Head of caudate nucleus (tissue), 42 donors: Measurements from ENCODE around the gene TEDC2.

Experiments used
- DNase-seq, 42 donors: peaks; one replicate each; pipeline versions ENCODE4 v3.0.0 to v3.0.0-alpha.2; 2020 to 2021; ENCODE audit warnings: mixed read lengths in 7 of 42
- intact Hi-C: fragments of 100-400 bp; cut with DNase I; formaldehyde crosslinking; loops from one replicate; pipeline ENCODE4 v1.15.0; 2022

The TEDC2 gene

GRCh38 chr16:2460916-2461315 lies 1.0 kb downstream of the TEDC2 start:
- intact Hi-C loops = no loop called here
- DNase-seq = no peak

GRCh38 chr16:2462031-2462866 lies 2.3 kb downstream of the TEDC2 start:
- no peak for DNase-seq
- intact Hi-C loops = no loop called here

- no peak for DNase-seq
- intact Hi-C loops = no loop called here
Measured at GRCh38 chr16:2464333-2464732, 4.4 kb downstream of the TEDC2 start.

GRCh38 chr16:2465653-2466415 lies 5.9 kb downstream of the TEDC2 start:
- intact Hi-C loops = no loop called here
- DNase-seq = no peak

- intact Hi-C loops = no loop called here
- DNase-seq = no peak
Measured at GRCh38 chr16:2466667-2467527, 7.0 kb downstream of the TEDC2 start.

GRCh38 chr16:2467528-2468232 lies 7.8 kb downstream of the TEDC2 start:
- peak in 35 of 42 donors; percentile 42 to 84 (median 66) for DNase-seq
- intact Hi-C loops = no loop called here

GRCh38 chr16:2468233-2468724 lies 8.4 kb downstream of the TEDC2 start:
- intact Hi-C loops = no loop called here
- DNase-seq = peak in 1 of 42 donors; percentile 23

- peak in 16 of 42 donors; percentile 25 to 74 (median 50) for DNase-seq
- intact Hi-C loops = no loop called here
Measured at GRCh38 chr16:2468725-2469398, 9.0 kb downstream of the TEDC2 start.

- DNase-seq = no peak
- intact Hi-C loops = loop anchor here (10.0 kb wide), 1 partner anchor 45 kb away; the partner anchor contains the start of gene CCNF
Measured at GRCh38 chr16:2469399-2470233, 9.7 kb downstream of the TEDC2 start.

GRCh38 chr16:2470234-2470601 lies 10.3 kb downstream of the TEDC2 start:
- intact Hi-C loops = loop anchor here (10.0 kb wide), 1 partner anchor 45 kb away; the partner anchor contains the start of gene CCNF
- no peak for DNase-seq

GRCh38 chr16:2470603-2471015 lies 10.7 kb downstream of the TEDC2 start:
- intact Hi-C loops = loop anchor here (10.0 kb wide), 1 partner anchor 46 kb away; the partner anchor contains the start of gene CCNF
- DNase-seq = peak in 1 of 42 donors; percentile 26

- intact Hi-C loops = loop anchor here (10.0 kb wide), 1 partner anchor 46 kb away; the partner anchor contains the start of gene CCNF
- peak in 10 of 42 donors; percentile 23 to 69 (median 49) for DNase-seq
Measured at GRCh38 chr16:2471016-2471652, 11.2 kb downstream of the TEDC2 start, which contains the start of gene NTN3. Gene NTN3 (plus strand): TSS chr16:2471297. CDS start chr16:2471702, 405 bp downstream.

- peak in 1 of 42 donors; percentile 22 for DNase-seq
- intact Hi-C loops = loop anchor here (10.0 kb wide), 1 partner anchor 47 kb away; the partner anchor contains the start of gene CCNF
Measured at GRCh38 chr16:2471653-2472487, 12.0 kb downstream of the TEDC2 start.

GRCh38 chr16:2472488-2472864 lies 12.6 kb downstream of the TEDC2 start:
- intact Hi-C loops = loop anchor here (10.0 kb wide), 1 partner anchor 48 kb away; the partner anchor contains the start of gene CCNF
- DNase-seq = no peak

GRCh38 chr16:2472885-2473445 lies 13.1 kb downstream of the TEDC2 start:
- DNase-seq = no peak
- intact Hi-C loops = loop anchor here (10.0 kb wide), 1 partner anchor 48 kb away; the partner anchor contains the start of gene CCNF
